ENCODE results near the gene GFI1B. TPM values are rescaled to one million over a fixed set of nuclear protein-coding genes. Genes with fewer than 3 reads are reported as not detected.
"Not testable (repeated sequence)": the region's sequence is repeated elsewhere in the genome, so short reads cannot be mapped to it uniquely, and the experiment has no call there.

The GFI1B gene
- total RNA-seq, 4 donors from 2014 or later, result not detected

GRCh38 chr9:132955123-132955522, 23.4 kb upstream of the GFI1B start:
- peaks cover 0 to 31% (median 0%) of the 10 kb centered on the region in 3 donors for H3K9me3 ChIP-seq
- no peaks in the 10 kb centered on the region for H3K36me3 ChIP-seq
- ATAC-seq, result no peak
- no peaks in the 10 kb centered on the region for H3K4me1 ChIP-seq
- H3K4me3 ChIP-seq, result no peak overlapping the region
- no peak overlapping the region for H3K27ac ChIP-seq
- WGBS, 2 donors (ENCODE audit: low coverage in 1 of 2), result 84 to 88% methylated on average over 2 of the region's 2 CpGs
- TF ChIP-seq POLR2A (IDR thresholded peaks at IDR 0.05), result no peak
- no peak for TF ChIP-seq EP300 (IDR thresholded peaks at IDR 0.05)
- TF ChIP-seq, protein P1, sequence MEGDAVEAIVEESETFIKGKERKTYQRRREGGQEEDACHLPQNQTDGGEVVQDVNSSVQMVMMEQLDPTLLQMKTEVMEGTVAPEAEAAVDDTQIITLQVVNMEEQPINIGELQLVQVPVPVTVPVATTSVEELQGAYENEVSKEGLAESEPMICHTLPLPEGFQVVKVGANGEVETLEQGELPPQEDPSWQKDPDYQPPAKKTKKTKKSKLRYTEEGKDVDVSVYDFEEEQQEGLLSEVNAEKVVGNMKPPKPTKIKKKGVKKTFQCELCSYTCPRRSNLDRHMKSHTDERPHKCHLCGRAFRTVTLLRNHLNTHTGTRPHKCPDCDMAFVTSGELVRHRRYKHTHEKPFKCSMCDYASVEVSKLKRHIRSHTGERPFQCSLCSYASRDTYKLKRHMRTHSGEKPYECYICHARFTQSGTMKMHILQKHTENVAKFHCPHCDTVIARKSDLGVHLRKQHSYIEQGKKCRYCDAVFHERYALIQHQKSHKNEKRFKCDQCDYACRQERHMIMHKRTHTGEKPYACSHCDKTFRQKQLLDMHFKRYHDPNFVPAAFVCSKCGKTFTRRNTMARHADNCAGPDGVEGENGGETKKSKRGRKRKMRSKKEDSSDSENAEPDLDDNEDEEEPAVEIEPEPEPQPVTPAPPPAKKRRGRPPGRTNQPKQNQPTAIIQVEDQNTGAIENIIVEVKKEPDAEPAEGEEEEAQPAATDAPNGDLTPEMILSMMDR (IDR thresholded peaks at IDR 0.05), result no peak
- no peak for TF ChIP-seq POLR2AphosphoS5 (IDR thresholded peaks at IDR 0.05)
- no peaks in the 10 kb centered on the region for H3K27me3 ChIP-seq

DNA sequence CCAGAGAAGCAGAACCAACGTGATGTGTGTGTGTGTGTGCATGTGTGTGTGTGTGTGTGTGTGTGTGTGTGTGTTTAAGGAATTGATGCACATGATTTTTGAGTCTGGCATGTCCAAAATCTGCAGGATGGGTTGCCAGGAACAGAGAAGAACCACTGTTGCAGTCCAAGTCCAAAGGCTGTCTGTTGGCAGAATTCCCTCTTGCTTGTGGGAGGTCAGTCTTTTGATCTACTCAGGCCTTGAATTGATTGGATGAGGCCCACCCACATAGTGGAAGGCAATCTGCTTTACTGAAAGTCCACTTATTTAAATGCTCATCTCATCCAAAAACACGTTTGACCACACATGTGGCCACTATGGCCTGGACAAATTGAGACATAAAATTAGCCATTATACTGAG, 22.7 kb upstream of the GFI1B start:
- Histone ChIP-seq H3K27ac (no peak overlapping the region), H3K36me3 (no peaks in the 10 kb centered on the region), H3K27me3 (no peaks in the 10 kb centered on the region), H3K4me3 (no peak overlapping the region), H3K4me1 (no peaks in the 10 kb centered on the region), H3K9me3 (peaks cover 0 to 31% (median 0%) of the 10 kb centered on the region in 3 donors)
- 46 to 65% methylated on average over 2 of the region's 2 CpGs for WGBS, 2 donors (ENCODE audit: low coverage in 1 of 2)
- no peak for ATAC-seq
- TF ChIP-seq EP300 (IDR thresholded peaks at IDR 0.05) (no peak), POLR2A (IDR thresholded peaks at IDR 0.05) (no peak), POLR2AphosphoS5 (IDR thresholded peaks at IDR 0.05) (no peak)
- TF ChIP-seq, protein P1 (IDR thresholded peaks at IDR 0.05), result no peak

DNA sequence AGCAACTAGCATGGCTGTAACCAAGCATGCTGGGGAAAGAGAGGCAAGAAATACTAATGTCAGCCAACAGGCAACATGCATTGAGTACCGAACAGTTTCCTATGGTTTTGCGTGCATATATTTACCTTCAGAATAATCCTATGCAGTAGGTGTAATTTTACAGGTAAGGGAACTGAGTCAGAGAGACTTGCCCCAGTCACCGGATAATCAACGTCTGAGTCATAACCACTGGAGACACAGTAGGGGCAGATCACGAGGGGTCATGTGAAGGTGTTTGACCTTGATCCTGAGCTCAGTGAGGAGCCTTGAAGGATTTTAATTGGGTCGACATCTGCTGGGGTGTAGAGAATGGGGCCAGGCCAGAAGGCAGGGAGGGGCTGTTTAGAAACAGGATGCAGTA, 20.7 kb upstream of the GFI1B start:
- no peaks in the 10 kb centered on the region for H3K4me1 ChIP-seq
- ATAC-seq, result no peak
- WGBS, 2 donors (ENCODE audit: low coverage in 1 of 2), result 78 to 95% methylated on average over 3 to 6 of the region's 6 CpGs
- TF ChIP-seq, protein P1 (IDR thresholded peaks at IDR 0.05), result no peak
- TF ChIP-seq EP300 (IDR thresholded peaks at IDR 0.05) (no peak), POLR2A (IDR thresholded peaks at IDR 0.05) (no peak), POLR2AphosphoS5 (IDR thresholded peaks at IDR 0.05) (no peak)
- no peak overlapping the region for H3K27ac ChIP-seq
- no peaks in the 10 kb centered on the region for H3K27me3 ChIP-seq
- no peak overlapping the region for H3K4me3 ChIP-seq
- no peaks in the 10 kb centered on the region for H3K36me3 ChIP-seq
- peaks cover 0 to 31% (median 0%) of the 10 kb centered on the region in 3 donors for H3K9me3 ChIP-seq

GRCh38 chr9:132961002-132961401, 17.5 kb upstream of the GFI1B start:
- Histone ChIP-seq H3K9me3 (peaks cover 0 to 8% (median 0%) of the 10 kb centered on the region in 3 donors), H3K36me3 (no peaks in the 10 kb centered on the region), H3K4me1 (no peaks in the 10 kb centered on the region), H3K4me3 (no peak overlapping the region), H3K27ac (no peak overlapping the region), H3K27me3 (peaks cover 5% of the 10 kb centered on the region)
- ATAC-seq, result no peak
- WGBS, 2 donors (ENCODE audit: low coverage in 1 of 2), result 61 to 89% methylated on average over 5 to 6 of the region's 6 CpGs
- TF ChIP-seq POLR2A (IDR thresholded peaks at IDR 0.05) (no peak), POLR2AphosphoS5 (IDR thresholded peaks at IDR 0.05) (no peak), EP300 (IDR thresholded peaks at IDR 0.05) (no peak)
- TF ChIP-seq, protein P1 (IDR thresholded peaks at IDR 0.05), result no peak

DNA sequence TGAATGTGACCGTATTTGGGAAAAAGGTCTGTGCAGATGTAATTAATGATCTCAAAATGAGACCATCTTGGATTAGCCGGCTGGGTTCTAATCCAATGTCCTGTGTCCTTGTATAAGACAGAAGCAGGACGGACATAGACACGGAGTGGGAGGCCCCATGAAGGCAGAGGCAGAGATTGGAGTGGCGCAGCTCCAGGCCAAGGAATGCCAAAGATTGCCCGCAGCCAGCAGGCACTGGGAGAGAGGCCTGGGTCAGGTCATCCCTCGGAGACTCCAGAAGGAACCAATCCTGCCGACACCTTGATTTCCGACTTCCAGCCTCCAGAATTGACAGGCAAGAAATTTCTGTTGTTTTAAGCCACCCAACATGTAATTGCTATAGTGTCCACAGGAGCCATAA, 13.0 kb upstream of the GFI1B start:
- Histone ChIP-seq H3K4me3 (no peak overlapping the region), H3K27ac (no peak overlapping the region), H3K9me3 (no peaks in the 10 kb centered on the region), H3K27me3 (peaks cover 31% of the 10 kb centered on the region), H3K36me3 (no peaks in the 10 kb centered on the region), H3K4me1 (no peaks in the 10 kb centered on the region)
- TF ChIP-seq, protein P1 (IDR thresholded peaks at IDR 0.05), result no peak
- TF ChIP-seq POLR2A (IDR thresholded peaks at IDR 0.05) (no peak), POLR2AphosphoS5 (IDR thresholded peaks at IDR 0.05) (no peak), EP300 (IDR thresholded peaks at IDR 0.05) (no peak)
- WGBS, 2 donors (ENCODE audit: low coverage in 1 of 2), result 74 to 76% methylated on average over 5 to 7 of the region's 9 CpGs
- ATAC-seq, result no peak

DNA sequence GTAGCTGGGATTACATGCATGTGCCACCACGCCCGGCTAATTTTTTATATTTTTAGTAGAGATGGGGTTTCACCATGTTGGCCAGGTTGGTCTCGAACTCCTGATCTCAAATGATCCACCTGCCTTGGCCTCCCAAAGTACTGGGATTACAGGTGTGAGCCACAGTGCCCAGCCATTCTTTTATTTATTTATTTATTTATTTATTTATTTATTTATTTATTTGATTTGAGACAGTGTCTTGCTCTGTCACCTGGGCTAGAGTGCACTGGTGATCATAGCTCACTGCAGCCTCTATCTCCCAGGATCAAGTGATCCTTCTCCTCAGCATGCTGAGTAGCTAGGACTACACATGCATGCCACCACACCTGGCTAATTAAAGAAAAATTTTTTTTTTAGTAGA, 10.6 kb upstream of the GFI1B start:
- not testable (repeated sequence) for ATAC-seq

More for the DNA sequence above, 10.6 kb upstream of the GFI1B start:
- not testable (repeated sequence) for H3K4me1 ChIP-seq, H3K4me3 ChIP-seq, H3K27ac ChIP-seq, H3K9me3 ChIP-seq, H3K36me3 ChIP-seq
- WGBS, 2 donors (ENCODE audit: low coverage in 1 of 2), result 96% methylated on average over 3 of the region's 3 CpGs; no CpG with 5 or more reads in 1 of the 2 donors
- peaks cover 54% of the 10 kb centered on the region for H3K27me3 ChIP-seq
